DND-41 (cell line): ENCODE results near the gene PLXNC1.

Experiments
- CTCF ChIP-seq: IDR thresholded peaks from 2 replicates; pipeline ENCODE4 v1.5.1; 2012; ENCODE audit warnings: borderline replicate concordance, low read length, moderate library complexity, mild to moderate bottlenecking; ENCODE audit not compliant: poor library complexity, severe bottlenecking; ENCODE audit errors: extremely low read depth
- EZH2 ChIP-seq: IDR thresholded peaks from 3 replicates; pipeline ENCODE4 v1.6.1; 2012; ENCODE audit warnings: borderline replicate concordance, low read depth, mild to moderate bottlenecking, moderate library complexity, low read length, inconsistent platforms; ENCODE audit not compliant: severe bottlenecking

GRCh38 chr12:94103986-94104385, 44.4 kb upstream of the PLXNC1 start:
- TF ChIP-seq CTCF (no peak), EZH2 (no peak)
